PFSK-1 (cell line): ENCODE data around the gene ACTR8.

Experiments
- POLR2AphosphoS5 ChIP-seq: IDR thresholded peaks from 2 replicates; pipeline ENCODE4 v1.6.1; 2012; ENCODE audit warnings: low read depth, mild to moderate bottlenecking, control low read depth, low read length, moderate library complexity
- TAF1 ChIP-seq: IDR thresholded peaks from 2 replicates; pipeline ENCODE4 v1.6.1; 2012; ENCODE audit warnings: low read length, control low read depth, borderline replicate concordance; ENCODE audit not compliant: insufficient read depth
- TF ChIP-seq, protein P1 (sequence below), 2 experiments: IDR thresholded peaks; 2 replicates each; pipeline versions ENCODE4 v1.6.1 to v1.8.0; 2011 to 2012; ENCODE audit warnings: low read depth in 2 of 2, low read length in 2 of 2, control low read depth in 1 of 2, inconsistent platforms in 1 of 2, mild to moderate bottlenecking in 1 of 2, moderate library complexity in 1 of 2; ENCODE audit not compliant: insufficient read depth in 1 of 2

DNA sequence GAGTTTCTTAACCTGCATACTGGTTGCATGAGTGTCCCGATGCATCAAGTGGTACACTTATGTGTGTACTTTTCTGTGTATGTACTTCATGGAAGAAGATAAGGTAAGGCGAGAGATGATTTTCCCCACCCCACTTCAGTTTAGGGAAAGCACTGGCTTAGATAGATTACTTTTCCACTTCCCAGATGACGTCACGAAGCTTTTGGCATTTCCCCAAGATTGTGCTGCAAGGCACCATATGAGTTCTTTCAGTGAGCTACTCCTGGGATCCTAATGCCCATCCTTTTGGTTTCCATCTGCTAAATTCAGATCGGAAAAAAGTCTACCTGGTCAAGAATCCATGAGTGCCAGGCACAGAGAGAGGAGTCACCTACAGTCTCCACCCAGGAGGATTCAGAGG is 31.1 kb downstream of the ACTR8 start:
- TF ChIP-seq TAF1: no peak
- TF ChIP-seq, protein P1, sequence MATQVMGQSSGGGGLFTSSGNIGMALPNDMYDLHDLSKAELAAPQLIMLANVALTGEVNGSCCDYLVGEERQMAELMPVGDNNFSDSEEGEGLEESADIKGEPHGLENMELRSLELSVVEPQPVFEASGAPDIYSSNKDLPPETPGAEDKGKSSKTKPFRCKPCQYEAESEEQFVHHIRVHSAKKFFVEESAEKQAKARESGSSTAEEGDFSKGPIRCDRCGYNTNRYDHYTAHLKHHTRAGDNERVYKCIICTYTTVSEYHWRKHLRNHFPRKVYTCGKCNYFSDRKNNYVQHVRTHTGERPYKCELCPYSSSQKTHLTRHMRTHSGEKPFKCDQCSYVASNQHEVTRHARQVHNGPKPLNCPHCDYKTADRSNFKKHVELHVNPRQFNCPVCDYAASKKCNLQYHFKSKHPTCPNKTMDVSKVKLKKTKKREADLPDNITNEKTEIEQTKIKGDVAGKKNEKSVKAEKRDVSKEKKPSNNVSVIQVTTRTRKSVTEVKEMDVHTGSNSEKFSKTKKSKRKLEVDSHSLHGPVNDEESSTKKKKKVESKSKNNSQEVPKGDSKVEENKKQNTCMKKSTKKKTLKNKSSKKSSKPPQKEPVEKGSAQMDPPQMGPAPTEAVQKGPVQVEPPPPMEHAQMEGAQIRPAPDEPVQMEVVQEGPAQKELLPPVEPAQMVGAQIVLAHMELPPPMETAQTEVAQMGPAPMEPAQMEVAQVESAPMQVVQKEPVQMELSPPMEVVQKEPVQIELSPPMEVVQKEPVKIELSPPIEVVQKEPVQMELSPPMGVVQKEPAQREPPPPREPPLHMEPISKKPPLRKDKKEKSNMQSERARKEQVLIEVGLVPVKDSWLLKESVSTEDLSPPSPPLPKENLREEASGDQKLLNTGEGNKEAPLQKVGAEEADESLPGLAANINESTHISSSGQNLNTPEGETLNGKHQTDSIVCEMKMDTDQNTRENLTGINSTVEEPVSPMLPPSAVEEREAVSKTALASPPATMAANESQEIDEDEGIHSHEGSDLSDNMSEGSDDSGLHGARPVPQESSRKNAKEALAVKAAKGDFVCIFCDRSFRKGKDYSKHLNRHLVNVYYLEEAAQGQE (IDR thresholded peaks at IDR 0.05; ENCODE audit: insufficient read depth in 1 of 2, low read depth in 2 of 2, low read length in 2 of 2): no peak
- no peak for TF ChIP-seq POLR2AphosphoS5
